Measurements from ENCODE around the gene NTHL1.

NTHL1 gene

GRCh38 chr16:2042986-2043666 is 4.5 kb downstream of the NTHL1 start:
- Histone ChIP-seq H3K27me3 (ENCODE audit: control insufficient read depth, low read length) (no peaks in the 10 kb centered on the region), H3K9me2 (replicated peaks; ENCODE audit: control insufficient read depth, low read length) (no peaks in the 10 kb centered on the region), H4K20me1 (ENCODE audit: control insufficient read depth, insufficient read depth, low read depth, low read length) (no peaks in the 10 kb centered on the region), H3K79me2 (ENCODE audit: control insufficient read depth, low read length) (peaks cover 16% of the 10 kb centered on the region), H3K4me2 (ENCODE audit: low read length) (no peak overlapping the region), H3K9me3 (ENCODE audit: control insufficient read depth, insufficient read depth, low read length) (no peaks in the 10 kb centered on the region), H3F3A (ENCODE audit: control insufficient read depth, insufficient read depth) (no peaks in the 10 kb centered on the region), H3K4me1 (ENCODE audit: control insufficient read depth, low read length) (peaks cover 20% of the 10 kb centered on the region), H3K36me3 (ENCODE audit: control insufficient read depth, low read length) (peaks cover 10% of the 10 kb centered on the region), H3K4me3 (ENCODE audit: low read length) (no peak overlapping the region), H3K27ac (ENCODE audit: low read depth, low read length) (no peak overlapping the region)
- TF ChIP-seq CTCF (IDR thresholded peaks at IDR 0.05; ENCODE audit: low read depth, low read length, poor library complexity, severe bottlenecking) (no peak), EZH2phosphoT487 (IDR thresholded peaks at IDR 0.05; ENCODE audit: borderline replicate concordance, low read length) (no peak)

GRCh38 chr16:2042171-2042985 is 5.3 kb downstream of the NTHL1 start:
- H3K79me2 ChIP-seq (ENCODE audit: control insufficient read depth, low read length) = peaks cover 14% of the 10 kb centered on the region
- no peaks in the 10 kb centered on the region for H3K9me3 ChIP-seq (ENCODE audit: control insufficient read depth, insufficient read depth, low read length)
- H3K36me3 ChIP-seq (ENCODE audit: control insufficient read depth, low read length) = peaks cover 10% of the 10 kb centered on the region
- H3K4me3 ChIP-seq (ENCODE audit: low read length) = no peak overlapping the region
- no peaks in the 10 kb centered on the region for H4K20me1 ChIP-seq (ENCODE audit: control insufficient read depth, insufficient read depth, low read depth, low read length)
- TF ChIP-seq CTCF (IDR thresholded peaks at IDR 0.05; ENCODE audit: low read depth, low read length, poor library complexity, severe bottlenecking) = no peak
- TF ChIP-seq EZH2phosphoT487 (IDR thresholded peaks at IDR 0.05; ENCODE audit: borderline replicate concordance, low read length) = no peak
- no peaks in the 10 kb centered on the region for H3K9me2 ChIP-seq (replicated peaks; ENCODE audit: control insufficient read depth, low read length)
- no peak overlapping the region for H3K27ac ChIP-seq (ENCODE audit: low read depth, low read length)
- H3F3A ChIP-seq (ENCODE audit: control insufficient read depth, insufficient read depth) = no peaks in the 10 kb centered on the region
- H3K4me1 ChIP-seq (ENCODE audit: control insufficient read depth, low read length) = peaks cover 20% of the 10 kb centered on the region
- H3K4me2 ChIP-seq (ENCODE audit: low read length) = no peak overlapping the region
- no peaks in the 10 kb centered on the region for H3K27me3 ChIP-seq (ENCODE audit: control insufficient read depth, low read length)

- Histone ChIP-seq H3K9me2 (replicated peaks; ENCODE audit: control insufficient read depth, low read length) (no peaks in the 10 kb centered on the region), H3K4me2 (ENCODE audit: low read length) (no peak overlapping the region), H3K27ac (ENCODE audit: low read depth, low read length) (no peak overlapping the region), H4K20me1 (ENCODE audit: control insufficient read depth, insufficient read depth, low read depth, low read length) (no peaks in the 10 kb centered on the region), H3K36me3 (ENCODE audit: control insufficient read depth, low read length) (peaks cover 10% of the 10 kb centered on the region), H3K4me3 (ENCODE audit: low read length) (no peak overlapping the region), H3F3A (ENCODE audit: control insufficient read depth, insufficient read depth) (no peaks in the 10 kb centered on the region), H3K4me1 (ENCODE audit: control insufficient read depth, low read length) (peaks cover 10% of the 10 kb centered on the region; the same call in 1 of the 2 replicates), H3K9me3 (ENCODE audit: control insufficient read depth, insufficient read depth, low read length) (no peaks in the 10 kb centered on the region), H3K27me3 (ENCODE audit: control insufficient read depth, low read length) (no peaks in the 10 kb centered on the region), H3K79me2 (ENCODE audit: control insufficient read depth, low read length) (peaks cover under 1% of the 10 kb centered on the region)
- TF ChIP-seq EZH2phosphoT487 (IDR thresholded peaks at IDR 0.05; ENCODE audit: borderline replicate concordance, low read length) = no peak
- TF ChIP-seq CTCF (IDR thresholded peaks at IDR 0.05; ENCODE audit: low read depth, low read length, poor library complexity, severe bottlenecking) = no peak
These were observed 6.7 kb downstream of the NTHL1 start for GRCh38 chr16:2040787-2041522.

Measured in DOHH2 (cell line).